ENCODE results near the gene C13orf46.

The C13orf46 gene

DNA sequence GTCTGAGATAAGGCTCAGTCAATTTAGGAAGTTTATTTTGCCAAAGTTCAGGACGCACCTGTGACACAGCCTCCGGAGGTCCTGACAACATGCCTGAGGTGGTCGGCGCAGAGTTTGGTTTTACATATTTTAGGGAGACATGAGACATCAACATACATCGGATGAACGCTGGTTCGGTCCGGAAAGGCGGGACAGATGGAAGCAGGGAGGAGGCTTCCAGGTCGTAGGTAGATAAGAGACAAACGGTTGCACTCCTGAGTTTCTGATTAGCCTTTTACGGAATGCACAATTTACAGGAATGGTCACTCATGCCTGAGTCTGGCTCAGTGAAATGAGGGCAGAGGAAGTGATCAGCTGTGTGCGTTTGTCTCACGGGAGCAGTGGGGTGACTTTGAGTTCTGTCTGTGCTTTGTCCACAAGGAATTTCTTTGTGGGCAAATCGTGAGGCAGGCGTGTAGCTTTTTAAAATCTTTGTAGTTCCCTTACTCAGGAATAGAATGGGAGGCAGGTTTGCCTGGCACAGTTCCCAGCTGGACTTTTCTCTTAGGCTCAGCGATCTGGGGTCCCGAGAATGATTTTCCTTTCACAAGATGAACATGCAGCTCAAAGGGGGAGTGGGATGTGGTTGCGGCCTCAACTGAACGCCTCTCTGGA, 36.2 kb downstream of the C13orf46 start:
- Histone ChIP-seq H3K4me3 (ENCODE audit: low read length) (no peak overlapping the region), H3K27ac (ENCODE audit: low read length) (no peak overlapping the region), H3K4me1 (ENCODE audit: control insufficient read depth, insufficient read depth, low read length) (no peaks in the 10 kb centered on the region), H3K27me3 (ENCODE audit: control insufficient read depth, insufficient read depth, low read length) (no peaks in the 10 kb centered on the region), H3K36me3 (ENCODE audit: control insufficient read depth, insufficient read depth, low read length) (no peaks in the 10 kb centered on the region; the same call in 1 of the 2 replicates), H3K9me3 (ENCODE audit: control insufficient read depth, insufficient read depth, low read length) (no peaks in the 10 kb centered on the region)
- DNase-seq (ENCODE audit: low read depth, low spot score), result no peak
- no CpG with 5 or more reads among the region's 20 CpGs for WGBS (ENCODE audit: insufficient coverage, insufficient read length)

DNA sequence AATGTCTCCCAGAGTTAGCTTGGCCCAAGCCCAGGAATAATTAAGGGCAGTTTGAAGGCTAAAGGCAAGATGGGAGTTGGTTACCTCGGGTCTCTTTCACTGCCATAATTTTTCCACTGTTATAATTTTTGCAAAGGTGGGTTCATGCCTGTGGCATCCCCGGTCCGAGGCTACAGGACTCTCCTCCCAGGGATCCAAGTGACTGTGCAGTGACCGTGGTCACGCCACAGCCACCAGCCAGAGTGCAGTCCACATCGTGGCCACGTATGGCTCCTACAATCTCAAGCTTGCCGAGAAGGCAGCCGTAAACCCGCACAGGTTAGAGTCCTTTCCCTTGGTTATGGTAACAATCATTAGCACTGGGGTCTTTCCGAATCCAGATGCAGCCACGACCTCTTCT, 36.8 kb downstream of the C13orf46 start:
- H3K27me3 ChIP-seq (ENCODE audit: control insufficient read depth, insufficient read depth, low read length), result no peaks in the 10 kb centered on the region
- no peak for DNase-seq (ENCODE audit: low read depth, low spot score)
- no peak overlapping the region for H3K4me3 ChIP-seq (ENCODE audit: low read length)
- no CpG with 5 or more reads among the region's 12 CpGs for WGBS (ENCODE audit: insufficient coverage, insufficient read length)
- H3K9me3 ChIP-seq (ENCODE audit: control insufficient read depth, insufficient read depth, low read length), result no peaks in the 10 kb centered on the region
- no peaks in the 10 kb centered on the region for H3K36me3 ChIP-seq (ENCODE audit: control insufficient read depth, insufficient read depth, low read length)
- no peaks in the 10 kb centered on the region for H3K4me1 ChIP-seq (ENCODE audit: control insufficient read depth, insufficient read depth, low read length)
- H3K27ac ChIP-seq (ENCODE audit: low read length), result no peak overlapping the region

DNA sequence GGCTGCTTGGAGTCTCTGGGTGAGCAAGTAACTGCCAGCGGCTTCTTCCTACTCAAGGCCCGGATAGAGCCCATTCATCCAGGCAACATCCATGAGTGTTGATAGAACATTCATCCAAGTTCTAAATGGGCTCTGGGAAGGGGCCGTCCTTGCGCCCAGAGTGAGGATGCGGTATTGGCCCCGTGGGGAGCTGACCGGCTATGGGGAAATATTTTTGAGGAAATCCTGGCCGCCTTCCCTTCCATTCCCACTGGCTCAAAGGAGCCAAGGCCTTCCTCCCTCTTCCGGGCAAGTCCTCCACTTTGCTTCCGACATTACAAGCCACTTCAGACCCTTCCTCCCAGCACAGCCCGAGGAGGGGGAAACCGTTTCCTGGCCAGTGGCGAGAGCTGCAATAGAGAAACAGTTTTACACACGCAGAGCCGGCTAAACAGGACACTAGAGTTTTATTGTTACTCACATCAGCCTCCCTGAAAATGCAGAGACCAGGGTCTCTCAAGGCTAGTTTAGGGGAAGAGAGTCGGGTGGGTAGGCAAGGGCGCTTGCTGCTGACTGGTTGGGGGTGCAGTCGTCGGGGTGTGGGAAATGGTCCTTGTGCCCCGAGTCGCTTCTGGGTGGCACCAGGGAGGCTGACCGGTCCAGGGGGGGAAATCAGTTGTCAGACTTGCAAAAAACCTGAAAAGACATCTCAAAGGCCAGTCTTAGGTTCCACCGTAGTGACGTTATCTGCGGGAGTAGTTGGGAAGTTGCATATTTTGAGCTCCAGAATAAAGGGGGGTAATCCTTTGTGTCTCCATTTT, 37.5 kb downstream of the C13orf46 start:
- Histone ChIP-seq H3K27ac (ENCODE audit: low read length) (no peak overlapping the region), H3K4me3 (ENCODE audit: low read length) (no peak overlapping the region), H3K27me3 (ENCODE audit: control insufficient read depth, insufficient read depth, low read length) (no peaks in the 10 kb centered on the region), H3K9me3 (ENCODE audit: control insufficient read depth, insufficient read depth, low read length) (no peaks in the 10 kb centered on the region), H3K36me3 (ENCODE audit: control insufficient read depth, insufficient read depth, low read length) (no peaks in the 10 kb centered on the region), H3K4me1 (ENCODE audit: control insufficient read depth, insufficient read depth, low read length) (no peaks in the 10 kb centered on the region)
- WGBS (ENCODE audit: insufficient coverage, insufficient read length), result no CpG with 5 or more reads among the region's 25 CpGs
- no peak for DNase-seq (ENCODE audit: low read depth, low spot score)

DNA sequence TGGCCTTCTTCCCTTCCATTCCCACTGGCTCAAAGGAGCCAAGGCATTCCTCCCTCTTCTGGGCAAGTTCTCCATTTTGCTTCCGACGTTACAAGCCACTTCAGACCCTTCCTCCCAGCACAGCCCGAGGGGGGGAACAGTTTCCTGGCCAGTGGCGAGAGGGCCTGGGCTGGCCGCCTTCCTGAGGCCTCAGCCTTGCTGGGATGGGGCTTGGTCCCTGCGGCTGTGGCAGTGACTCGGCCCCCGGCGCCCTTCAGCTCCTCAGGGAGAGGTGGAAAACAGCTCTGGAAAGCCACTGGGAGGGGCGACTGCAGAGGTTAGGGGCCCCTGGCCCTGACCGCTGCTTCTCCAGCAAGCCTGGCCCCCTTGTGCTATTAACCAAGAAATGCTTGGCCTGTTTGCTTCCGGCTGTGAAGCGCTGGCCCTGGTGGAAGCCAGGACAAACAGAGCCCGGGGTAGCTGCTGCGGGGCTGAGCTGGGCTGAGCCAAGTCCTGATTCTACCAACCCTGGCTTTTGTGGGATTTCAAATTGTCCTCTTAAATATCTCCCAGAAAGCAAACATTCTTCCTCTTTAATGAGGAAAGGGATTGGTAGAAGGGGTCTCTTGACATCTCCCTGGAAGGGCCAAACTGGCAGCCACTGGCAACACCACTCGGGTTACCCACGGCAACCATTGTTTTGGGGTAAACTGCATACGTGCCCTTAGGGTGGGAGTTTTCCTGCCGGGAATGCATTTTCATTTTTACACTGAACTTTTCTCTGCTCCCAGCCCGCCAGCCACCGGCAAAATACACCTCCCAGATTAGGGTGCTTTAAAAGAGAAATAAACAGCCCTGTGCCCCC, 38.7 kb downstream of the C13orf46 start:
- Histone ChIP-seq H3K27me3 (ENCODE audit: control insufficient read depth, insufficient read depth, low read length) (no peaks in the 10 kb centered on the region), H3K27ac (ENCODE audit: low read length) (no peak overlapping the region), H3K9me3 (ENCODE audit: control insufficient read depth, insufficient read depth, low read length) (no peaks in the 10 kb centered on the region), H3K36me3 (ENCODE audit: control insufficient read depth, insufficient read depth, low read length) (no peaks in the 10 kb centered on the region), H3K4me1 (ENCODE audit: control insufficient read depth, insufficient read depth, low read length) (no peaks in the 10 kb centered on the region), H3K4me3 (ENCODE audit: low read length) (no peak overlapping the region)
- DNase-seq (ENCODE audit: low read depth, low spot score), result no peak
- whole genome bisulfite sequencing (ENCODE audit: insufficient coverage, insufficient read length), result no CpG with 5 or more reads among the region's 21 CpGs

DNA sequence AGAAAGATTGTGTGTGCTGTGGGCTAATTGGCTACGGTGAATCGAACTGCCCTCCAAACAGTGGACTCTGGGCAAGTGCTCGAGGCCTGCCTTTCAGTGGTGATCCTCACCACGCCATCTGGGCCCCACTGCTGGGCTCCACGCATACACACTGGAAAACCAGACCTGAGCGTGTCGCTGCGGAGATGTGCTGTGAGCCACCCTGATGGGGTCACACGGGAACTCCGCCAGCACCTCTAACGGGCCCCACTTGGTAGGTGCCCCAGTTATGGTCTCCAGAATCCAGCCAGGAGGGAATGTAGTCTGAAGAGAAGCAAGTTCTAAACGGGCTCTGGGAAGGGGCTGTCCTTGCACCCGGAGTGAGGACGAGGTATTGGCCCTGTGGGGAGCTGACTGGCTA, 39.3 kb downstream of the C13orf46 start:
- Histone ChIP-seq H3K4me3 (ENCODE audit: low read length) (no peak overlapping the region), H3K4me1 (ENCODE audit: control insufficient read depth, insufficient read depth, low read length) (no peaks in the 10 kb centered on the region), H3K27me3 (ENCODE audit: control insufficient read depth, insufficient read depth, low read length) (no peaks in the 10 kb centered on the region), H3K36me3 (ENCODE audit: control insufficient read depth, insufficient read depth, low read length) (no peaks in the 10 kb centered on the region), H3K27ac (ENCODE audit: low read length) (no peak overlapping the region), H3K9me3 (ENCODE audit: control insufficient read depth, insufficient read depth, low read length) (no peaks in the 10 kb centered on the region)
- no CpG with 5 or more reads among the region's 14 CpGs for WGBS (ENCODE audit: insufficient coverage, insufficient read length)
- DNase-seq (ENCODE audit: low read depth, low spot score), result no peak

DNA sequence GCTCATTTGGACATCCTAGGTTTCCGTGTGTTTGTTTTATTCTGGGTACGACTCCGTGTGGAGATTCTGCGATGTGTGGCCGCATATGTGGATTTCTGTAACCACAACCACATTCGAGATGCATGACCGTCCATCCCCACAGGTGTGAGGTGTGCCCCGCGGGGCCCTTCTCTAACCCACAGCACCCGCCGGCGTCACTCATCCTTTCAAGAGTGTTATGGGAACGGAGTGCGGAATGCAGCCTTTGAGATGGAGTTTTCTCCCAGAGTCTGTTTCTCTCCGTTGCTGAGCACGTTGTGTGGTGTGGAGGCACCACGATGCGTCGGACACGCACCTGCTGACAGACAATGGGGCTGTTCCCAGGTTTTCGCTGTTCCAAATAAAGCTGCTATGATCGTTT, 40.0 kb downstream of the C13orf46 start:
- Histone ChIP-seq H3K36me3 (ENCODE audit: control insufficient read depth, insufficient read depth, low read length) (no peaks in the 10 kb centered on the region), H3K4me1 (ENCODE audit: control insufficient read depth, insufficient read depth, low read length) (no peaks in the 10 kb centered on the region), H3K27me3 (ENCODE audit: control insufficient read depth, insufficient read depth, low read length) (no peaks in the 10 kb centered on the region), H3K27ac (ENCODE audit: low read length) (no peak overlapping the region), H3K9me3 (ENCODE audit: control insufficient read depth, insufficient read depth, low read length) (no peaks in the 10 kb centered on the region), H3K4me3 (ENCODE audit: low read length) (no peak overlapping the region)
- no CpG with 5 or more reads among the region's 22 CpGs for WGBS (ENCODE audit: insufficient coverage, insufficient read length)
- no peak for DNase-seq (ENCODE audit: low read depth, low spot score)

DNA sequence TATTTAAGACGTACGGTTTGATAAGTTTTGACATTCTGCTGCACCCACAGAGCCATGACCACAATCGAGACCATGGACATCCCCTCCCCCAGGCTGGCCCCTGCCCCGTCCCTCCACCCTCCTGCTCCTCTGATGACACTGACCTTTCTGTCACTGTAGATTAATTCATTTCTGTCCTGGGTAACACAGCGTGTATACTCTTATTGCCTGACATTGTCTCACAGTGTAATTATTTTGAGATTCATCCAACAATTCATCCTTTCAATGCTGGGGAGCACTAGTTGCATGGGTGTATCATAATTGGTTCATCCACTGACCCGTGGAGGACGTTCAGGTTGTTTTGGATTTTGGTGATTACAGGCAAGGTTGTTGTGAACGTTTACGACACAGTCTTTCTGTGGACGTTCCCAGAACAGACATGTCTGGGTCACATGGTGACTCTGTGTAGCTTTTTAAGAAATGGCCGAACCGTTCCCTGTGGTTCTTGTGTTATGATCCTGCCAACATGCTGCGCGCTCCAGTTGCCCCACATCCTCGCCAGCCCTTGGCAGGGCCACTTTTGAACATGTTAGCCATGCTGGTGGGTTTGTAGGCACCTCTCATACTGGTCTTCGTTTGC, 41.9 kb downstream of the C13orf46 start:
- DNase-seq (ENCODE audit: low read depth, low spot score), result no peak
- WGBS (ENCODE audit: insufficient coverage, insufficient read length), result no CpG with 5 or more reads among the region's 16 CpGs

DNA sequence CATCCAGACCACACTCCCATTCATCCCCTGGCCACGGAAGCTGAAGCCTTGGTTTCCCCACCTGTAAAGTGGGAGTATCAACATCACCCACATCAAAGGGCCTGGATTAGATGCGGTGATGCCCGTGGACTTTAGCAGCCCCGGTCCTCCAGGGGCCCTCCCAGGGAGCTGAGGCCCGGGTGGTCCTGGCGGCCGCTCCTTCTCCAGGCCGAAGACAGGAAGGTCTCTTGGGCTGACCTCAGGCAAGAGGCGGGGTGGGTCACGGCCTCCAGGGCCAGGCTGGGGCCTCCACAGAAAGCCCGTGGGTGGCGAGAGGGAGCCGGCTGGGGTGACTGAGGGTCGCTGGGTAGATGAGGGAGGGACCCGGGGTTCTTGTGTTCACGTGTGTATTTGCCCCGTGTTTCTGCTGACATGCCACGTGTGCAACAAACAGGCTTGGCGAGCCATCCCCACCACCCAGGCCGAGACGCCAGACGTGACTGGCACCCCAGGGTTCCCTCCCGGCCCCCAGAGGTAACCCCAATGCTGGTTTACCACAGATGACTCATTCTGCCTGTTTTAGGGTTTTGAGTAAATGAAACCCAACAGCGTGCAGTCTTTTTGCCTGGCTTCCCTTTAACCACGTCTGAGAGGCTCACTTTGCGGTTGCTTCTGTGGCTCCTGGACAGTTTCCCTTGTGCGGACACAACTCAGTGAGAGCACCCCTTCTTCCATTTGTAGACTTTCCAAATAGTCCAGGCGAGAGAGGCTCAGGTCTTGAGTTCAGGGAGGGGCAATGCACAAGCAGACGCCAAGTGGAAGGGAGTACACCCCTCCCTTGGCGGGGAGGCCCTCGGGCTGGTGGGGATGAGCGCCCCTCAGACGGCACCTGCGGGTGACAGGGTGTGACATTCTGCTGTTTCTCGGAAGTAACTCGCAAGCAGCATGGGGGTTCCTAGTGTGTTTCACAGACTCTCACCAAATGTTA, 42.9 kb downstream of the C13orf46 start:
- WGBS (ENCODE audit: insufficient coverage, insufficient read length), result no CpG with 5 or more reads among the region's 36 CpGs
- no peak for DNase-seq (ENCODE audit: low read depth, low spot score)
- Histone ChIP-seq H3K4me1 (ENCODE audit: control insufficient read depth, insufficient read depth, low read length) (no peaks in the 10 kb centered on the region), H3K36me3 (ENCODE audit: control insufficient read depth, insufficient read depth, low read length) (no peaks in the 10 kb centered on the region), H3K9me3 (ENCODE audit: control insufficient read depth, insufficient read depth, low read length) (no peaks in the 10 kb centered on the region), H3K4me3 (ENCODE audit: low read length) (no peak overlapping the region), H3K27me3 (ENCODE audit: control insufficient read depth, insufficient read depth, low read length) (no peaks in the 10 kb centered on the region), H3K27ac (ENCODE audit: low read length) (no peak overlapping the region)

More for the DNA sequence above, 41.9 kb downstream of the C13orf46 start:
- Histone ChIP-seq H3K4me3 (ENCODE audit: low read length) (no peak overlapping the region), H3K4me1 (ENCODE audit: control insufficient read depth, insufficient read depth, low read length) (no peaks in the 10 kb centered on the region), H3K36me3 (ENCODE audit: control insufficient read depth, insufficient read depth, low read length) (no peaks in the 10 kb centered on the region), H3K27me3 (ENCODE audit: control insufficient read depth, insufficient read depth, low read length) (no peaks in the 10 kb centered on the region), H3K9me3 (ENCODE audit: control insufficient read depth, insufficient read depth, low read length) (no peaks in the 10 kb centered on the region), H3K27ac (ENCODE audit: low read length) (no peak overlapping the region)

DNA sequence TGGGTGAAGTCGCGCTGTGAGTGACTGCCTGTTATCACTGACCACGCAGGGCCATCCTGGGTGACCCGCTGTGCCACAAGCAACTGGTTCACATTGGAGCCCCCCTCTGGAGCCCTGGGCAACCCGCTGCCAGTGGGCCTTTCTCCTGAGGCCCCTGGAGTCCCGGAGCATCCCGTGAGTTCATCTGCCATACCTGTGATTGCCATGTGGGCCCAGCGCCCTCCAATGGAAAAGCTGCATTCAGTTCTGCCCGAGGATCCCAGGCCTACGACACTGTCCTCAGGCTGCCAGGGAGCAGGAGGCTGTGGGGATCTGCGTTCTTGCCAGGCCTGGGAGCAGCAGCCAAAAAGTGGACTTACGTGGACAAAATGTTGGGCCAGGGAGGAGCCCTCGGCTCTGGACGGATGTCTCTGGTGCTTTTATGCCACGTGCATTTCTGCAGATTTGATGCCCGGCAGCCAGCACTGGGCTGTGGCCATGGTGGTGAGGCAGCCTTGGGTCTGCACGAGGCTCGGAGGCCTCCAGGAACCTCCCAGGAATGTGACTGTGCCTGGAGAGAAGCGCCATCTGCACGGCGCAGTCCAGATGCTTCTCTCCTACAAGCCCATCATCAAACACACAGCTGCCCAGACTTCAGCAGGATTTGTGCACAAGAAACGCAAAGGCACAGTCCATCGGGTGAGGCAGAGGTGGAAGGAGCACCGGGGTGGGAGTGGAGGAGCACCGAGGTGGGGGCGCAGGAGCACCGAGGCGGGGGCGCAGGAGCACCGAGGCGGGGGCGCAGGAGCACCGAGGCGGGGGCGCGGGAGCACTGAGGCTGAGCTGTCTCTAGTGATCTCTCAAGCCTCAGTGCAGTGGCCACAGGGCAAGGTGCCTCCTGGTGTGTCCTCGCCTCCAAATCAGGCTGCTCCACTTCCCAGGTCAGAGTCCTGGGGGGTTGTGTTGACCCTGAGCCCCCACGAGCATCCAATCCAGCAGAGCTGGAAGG, 44.0 kb downstream of the C13orf46 start:
- no peak for DNase-seq (ENCODE audit: low read depth, low spot score)
- Histone ChIP-seq H3K9me3 (ENCODE audit: control insufficient read depth, insufficient read depth, low read length) (no peaks in the 10 kb centered on the region), H3K4me3 (ENCODE audit: low read length) (no peak overlapping the region), H3K27me3 (ENCODE audit: control insufficient read depth, insufficient read depth, low read length) (no peaks in the 10 kb centered on the region), H3K4me1 (ENCODE audit: control insufficient read depth, insufficient read depth, low read length) (no peaks in the 10 kb centered on the region; the same call in 1 of the 2 replicates), H3K27ac (ENCODE audit: low read length) (no peak overlapping the region), H3K36me3 (ENCODE audit: control insufficient read depth, insufficient read depth, low read length) (no peaks in the 10 kb centered on the region; the same call in 1 of the 2 replicates)
- no CpG with 5 or more reads among the region's 38 CpGs for WGBS (ENCODE audit: insufficient coverage, insufficient read length)

Measured in iPS DF 6.9 (cell line).